GM21619 (cell line): ENCODE measurements around the gene RNF123.

ENCODE experiments used
- ATAC-seq: cut with Tn5 transposase; IDR thresholded peaks from one replicate; pipeline ENCODE4 v1.9.1; 2021; ENCODE audit not compliant: unreplicated experiment

The RNF123 gene

GRCh38 chr3:49689046-49689907, at the start of gene RNF123, which contains the start of gene MST1:
TSS of gene RNF123 (plus strand) at chr3:49689557. CDS start at chr3:49691166, 1,609 bp downstream.
TSS of gene MST1 (minus strand) at chr3:49689474. CDS start at chr3:49688691, 783 bp downstream.
- peak; percentile 56 for ATAC-seq

DNA sequence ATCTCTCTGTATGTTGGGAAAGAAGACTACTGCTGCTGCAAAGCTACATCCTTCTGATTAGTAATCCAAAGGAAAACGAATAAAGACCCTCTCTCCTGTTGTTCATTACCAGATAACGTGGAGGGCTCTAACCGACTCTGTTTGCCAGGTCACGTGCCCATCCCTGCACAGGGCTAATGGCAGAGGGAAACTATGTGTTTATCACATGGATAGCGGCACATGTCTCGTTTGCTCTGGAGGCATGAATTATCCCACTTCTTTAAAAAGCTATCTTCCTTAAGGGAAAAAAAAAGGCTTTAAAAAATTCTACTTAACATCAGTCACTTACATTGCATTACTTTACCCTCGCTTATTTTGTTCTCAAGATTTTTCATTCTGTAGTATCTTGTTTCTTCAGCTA, 48.1 kb upstream of the RNF123 start:
- ATAC-seq = no peak

- ATAC-seq = no peak
Observed at GRCh38 chr3:49641921-49642707, 47.2 kb upstream of the RNF123 start.

DNA sequence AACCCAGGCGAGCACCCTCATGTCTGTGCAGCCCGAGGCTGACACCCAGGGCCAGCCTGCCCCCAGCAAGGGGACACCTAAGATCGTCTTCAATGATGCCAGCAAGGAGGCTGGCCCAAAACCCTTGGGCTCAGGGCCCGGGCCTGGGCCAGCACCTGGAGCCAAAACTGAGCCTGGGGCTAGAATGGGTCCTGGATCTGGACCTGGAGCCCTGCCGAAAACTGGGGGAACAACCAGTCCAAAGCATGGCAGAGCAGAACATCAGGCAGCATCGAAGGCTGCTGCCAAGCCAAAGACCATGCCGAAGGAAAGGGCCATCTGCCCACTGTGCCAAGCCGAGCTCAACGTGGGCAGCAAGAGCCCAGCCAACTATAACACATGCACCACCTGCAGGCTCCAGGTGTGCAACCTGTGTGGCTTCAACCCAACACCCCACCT, 46.6 kb upstream of the RNF123 start:
- ATAC-seq = no peak

- no peak for ATAC-seq
Observed at GRCh38 chr3:49644684-49645083, 44.7 kb upstream of the RNF123 start.

DNA sequence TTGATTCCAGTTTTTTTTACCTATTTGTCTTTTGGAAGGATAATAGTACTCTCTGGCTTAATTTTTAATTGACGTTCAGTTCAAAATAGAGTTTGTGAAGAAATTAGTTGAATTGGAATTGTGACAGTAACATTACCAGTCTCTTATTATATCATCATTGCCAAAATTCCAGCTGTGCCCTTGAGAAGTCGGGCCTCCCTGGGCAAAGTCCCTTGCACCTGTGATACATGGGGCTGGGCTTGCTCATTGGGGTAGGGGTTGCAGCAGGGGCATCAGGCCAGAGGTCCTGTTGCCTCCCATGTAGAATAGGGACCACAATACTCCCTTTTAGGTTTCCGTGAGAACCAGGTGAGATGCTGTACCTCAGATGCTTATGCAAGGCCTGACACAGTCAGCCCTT, 43.1 kb upstream of the RNF123 start:
- ATAC-seq = no peak

- no peak for ATAC-seq
Observed at GRCh38 chr3:49647741-49648140, 41.6 kb upstream of the RNF123 start.

DNA sequence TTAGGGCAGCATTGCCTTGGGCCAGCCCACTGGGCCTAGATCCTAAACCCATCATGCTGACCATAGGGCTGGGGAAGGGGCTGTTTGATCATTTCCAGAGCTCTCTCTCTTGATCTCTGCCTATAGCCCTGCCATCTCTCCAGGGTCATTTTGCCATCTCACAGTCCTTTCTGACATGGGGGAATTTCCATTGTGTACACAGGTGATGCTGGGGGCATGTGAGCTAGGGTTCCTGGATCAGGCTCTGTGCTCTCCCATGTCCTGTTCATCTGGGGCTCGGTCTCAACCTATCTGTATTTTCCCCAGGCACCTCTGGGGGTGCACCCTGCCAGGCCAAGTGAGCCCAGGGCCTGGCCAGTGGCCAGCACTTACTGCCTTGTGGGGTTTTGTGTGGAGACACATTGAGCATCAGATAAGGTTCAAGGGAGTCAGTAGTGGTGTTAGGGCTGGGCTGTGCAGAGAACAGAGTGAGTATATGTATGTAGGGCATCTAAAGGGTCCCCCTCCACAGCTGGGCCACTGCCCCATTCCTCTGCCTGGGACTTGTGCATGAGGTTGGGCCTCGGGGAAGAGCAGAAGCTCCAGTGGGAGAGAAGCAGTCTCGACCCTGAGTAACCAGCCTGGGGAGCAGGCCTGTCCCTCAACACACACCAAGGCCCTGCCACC, 40.9 kb upstream of the RNF123 start:
- ATAC-seq = no peak

DNA sequence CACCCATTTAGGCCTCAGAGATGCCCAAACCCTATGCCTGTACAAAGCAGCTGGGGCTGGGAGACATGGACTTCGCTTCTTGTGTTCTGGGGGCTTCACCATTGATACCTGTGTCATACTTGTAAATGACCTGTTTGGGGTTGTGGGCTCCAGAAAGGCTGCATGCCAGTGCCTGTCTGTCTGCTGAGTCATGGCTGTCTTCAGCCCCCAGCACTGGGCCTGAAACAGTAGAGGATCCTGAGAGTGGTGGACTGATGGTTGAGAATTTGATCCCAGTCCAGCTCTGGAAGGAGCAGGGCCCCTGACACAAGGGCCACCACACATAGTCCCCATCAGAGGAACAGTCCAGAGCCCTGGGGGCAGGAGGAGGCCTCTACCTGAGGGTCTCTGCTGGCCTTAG, 39.8 kb upstream of the RNF123 start:
- ATAC-seq = no peak

DNA sequence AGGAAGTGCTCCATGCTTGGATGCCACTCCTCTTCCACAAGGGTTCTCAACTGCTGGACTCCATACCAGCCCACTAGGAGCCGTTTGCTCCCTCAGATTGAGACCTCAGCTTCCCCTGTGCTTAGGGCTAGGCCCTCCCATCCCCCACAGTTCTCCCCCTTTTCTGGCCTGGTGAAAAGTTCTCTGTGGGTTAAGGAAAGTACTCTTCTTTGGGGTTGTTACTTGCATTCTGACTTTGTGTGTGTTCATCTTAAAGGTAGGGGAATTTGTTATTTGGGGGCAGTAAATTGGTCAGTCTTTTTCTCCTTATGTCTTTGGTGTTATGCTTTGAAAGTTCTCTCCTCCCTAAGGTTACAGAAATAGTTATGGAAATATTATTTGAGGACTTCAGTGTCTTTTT, 39.2 kb upstream of the RNF123 start:
- no peak for ATAC-seq

- no peak for ATAC-seq
Observed at GRCh38 chr3:49650637-49651036, 38.7 kb upstream of the RNF123 start.

DNA sequence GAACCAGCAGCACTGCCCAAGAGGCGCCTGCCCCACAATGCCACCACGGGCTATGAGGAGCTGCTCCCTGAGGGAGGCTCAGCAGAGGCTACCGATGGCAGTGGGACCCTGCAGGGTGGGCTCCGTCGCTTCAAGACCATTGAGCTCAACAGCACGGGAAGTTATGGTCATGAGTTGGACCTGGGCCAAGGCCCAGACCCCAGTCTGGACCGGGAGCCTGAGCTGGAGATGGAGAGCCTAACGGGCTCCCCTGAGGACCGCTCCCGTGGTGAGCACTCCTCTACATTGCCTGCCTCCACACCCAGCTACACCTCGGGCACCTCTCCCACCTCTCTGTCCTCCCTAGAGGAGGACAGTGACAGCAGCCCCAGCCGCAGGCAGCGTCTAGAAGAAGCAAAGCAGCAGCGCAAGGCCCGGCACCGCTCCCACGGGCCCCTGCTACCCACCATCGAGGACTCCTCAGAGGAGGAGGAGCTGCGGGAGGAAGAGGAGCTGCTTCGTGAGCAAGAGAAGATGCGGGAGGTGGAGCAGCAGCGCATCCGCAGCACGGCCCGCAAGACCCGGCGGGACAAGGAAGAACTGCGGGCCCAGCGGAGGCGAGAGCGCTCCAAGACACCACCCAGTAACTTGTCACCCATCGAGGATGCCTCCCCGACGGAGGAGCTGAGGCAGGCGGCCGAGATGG, 37.0 kb upstream of the RNF123 start:
- ATAC-seq = no peak

GRCh38 chr3:49652903-49653415, 36.4 kb upstream of the RNF123 start:
- no peak for ATAC-seq

GRCh38 chr3:49653621-49654020, 35.7 kb upstream of the RNF123 start:
- no peak for ATAC-seq

DNA sequence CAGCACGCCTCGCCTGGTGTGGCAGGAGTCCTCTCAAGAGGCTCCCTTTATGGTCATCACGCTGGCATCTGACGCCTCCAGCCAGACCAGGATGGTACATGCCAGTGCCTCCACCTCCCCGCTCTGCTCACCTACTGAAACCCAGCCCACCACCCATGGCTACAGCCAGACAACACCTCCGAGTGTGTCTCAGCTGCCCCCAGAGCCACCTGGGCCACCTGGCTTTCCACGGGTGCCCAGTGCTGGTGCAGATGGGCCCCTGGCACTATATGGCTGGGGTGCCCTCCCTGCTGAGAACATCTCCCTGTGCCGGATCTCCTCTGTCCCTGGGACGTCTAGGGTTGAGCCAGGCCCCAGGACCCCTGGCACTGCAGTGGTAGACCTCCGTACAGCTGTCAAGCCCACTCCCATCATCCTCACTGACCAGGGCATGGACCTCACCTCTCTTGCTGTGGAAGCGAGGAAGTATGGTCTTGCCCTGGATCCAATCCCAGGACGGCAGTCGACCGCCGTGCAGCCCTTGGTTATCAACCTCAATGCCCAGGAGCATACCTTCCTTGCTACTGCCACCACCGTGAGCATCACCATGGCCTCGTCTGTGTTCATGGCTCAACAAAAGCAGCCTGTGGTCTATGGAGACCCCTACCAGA, 35.1 kb upstream of the RNF123 start:
- ATAC-seq = no peak

DNA sequence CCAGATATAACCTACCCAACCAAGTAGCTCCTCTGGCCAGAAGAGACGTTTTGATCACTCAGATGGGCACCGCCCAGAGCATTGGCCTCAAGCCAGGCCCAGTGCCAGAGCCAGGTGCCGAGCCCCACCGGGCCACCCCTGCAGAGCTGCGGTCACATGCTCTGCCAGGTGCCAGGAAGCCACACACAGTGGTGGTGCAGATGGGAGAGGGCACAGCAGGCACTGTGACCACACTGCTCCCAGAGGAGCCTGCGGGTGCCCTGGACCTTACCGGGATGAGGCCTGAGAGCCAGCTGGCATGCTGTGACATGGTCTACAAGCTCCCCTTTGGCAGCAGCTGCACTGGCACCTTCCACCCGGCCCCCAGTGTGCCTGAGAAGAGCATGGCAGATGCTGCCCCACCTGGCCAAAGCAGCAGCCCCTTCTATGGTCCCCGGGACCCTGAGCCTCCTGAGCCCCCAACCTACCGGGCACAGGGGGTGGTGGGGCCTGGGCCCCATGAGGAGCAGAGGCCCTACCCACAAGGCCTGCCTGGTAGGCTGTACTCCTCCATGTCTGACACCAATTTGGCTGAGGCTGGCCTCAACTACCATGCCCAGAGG, 34.3 kb upstream of the RNF123 start:
- ATAC-seq = no peak

GRCh38 chr3:49655731-49656285, 33.5 kb upstream of the RNF123 start:
- no peak for ATAC-seq

- ATAC-seq = no peak
Observed at GRCh38 chr3:49656541-49657112, 32.7 kb upstream of the RNF123 start.
